ENCODE measurements around the gene LSAMP. TPM values are rescaled to one million over a fixed set of nuclear protein-coding genes. Genes with fewer than 3 reads are reported as not detected.

LSAMP gene
- total and polyA plus RNA-seq, 2 donors (not counting 3 experiments of a cell fraction or from before 2014, with no cell fraction given), result not detected

DNA sequence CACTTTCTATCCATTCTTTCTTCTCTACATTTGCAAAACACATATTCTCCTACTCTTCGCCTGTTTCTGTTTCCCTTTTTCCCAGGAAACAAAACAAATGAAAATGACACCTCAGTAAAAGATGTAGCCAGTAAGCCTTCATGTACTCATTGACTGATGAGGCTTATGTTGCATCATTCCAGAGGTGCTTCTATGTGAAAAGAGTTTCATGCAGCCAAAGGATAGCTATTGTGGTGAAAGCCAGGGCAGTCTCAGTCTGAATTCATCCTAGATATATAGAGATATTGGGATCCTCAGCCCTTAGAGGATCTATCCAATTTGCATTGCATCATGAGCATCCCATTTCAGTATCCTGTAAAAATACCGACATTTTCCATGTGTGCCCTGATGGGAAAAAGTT is 554.7 kb downstream of the LSAMP start:
- ChIA-PET CTCF (no interaction called here), POLR2A (no interaction called here)
- TF ChIP-seq POLR2AphosphoS5 (IDR thresholded peaks at IDR 0.05; ENCODE audit: insufficient read depth, low read depth, low read length) (no peak), GATA2 (IDR thresholded peaks at IDR 0.05; ENCODE audit: insufficient read depth, insufficient read length, low read depth, low read length) (no peak), POLR2A (IDR thresholded peaks at IDR 0.05; ENCODE audit: low read depth, low read length) (no peak), MYC (IDR thresholded peaks at IDR 0.05; ENCODE audit: low read depth, low read length) (no peak), EZH2 (IDR thresholded peaks at IDR 0.05; ENCODE audit: borderline replicate concordance, low read depth, low read length, severe bottlenecking) (no peak), JUN (IDR thresholded peaks at IDR 0.05; ENCODE audit: borderline replicate concordance, insufficient read depth, insufficient read length, low read depth) (no peak), FOS (IDR thresholded peaks at IDR 0.05; ENCODE audit: borderline replicate concordance, insufficient read depth, low read length) (no peak)
- TF ChIP-seq, protein P1, sequence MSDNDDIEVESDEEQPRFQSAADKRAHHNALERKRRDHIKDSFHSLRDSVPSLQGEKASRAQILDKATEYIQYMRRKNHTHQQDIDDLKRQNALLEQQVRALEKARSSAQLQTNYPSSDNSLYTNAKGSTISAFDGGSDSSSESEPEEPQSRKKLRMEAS (IDR thresholded peaks at IDR 0.05; ENCODE audit: insufficient read depth, insufficient read length), result no peak
- TF ChIP-seq, protein P2, sequence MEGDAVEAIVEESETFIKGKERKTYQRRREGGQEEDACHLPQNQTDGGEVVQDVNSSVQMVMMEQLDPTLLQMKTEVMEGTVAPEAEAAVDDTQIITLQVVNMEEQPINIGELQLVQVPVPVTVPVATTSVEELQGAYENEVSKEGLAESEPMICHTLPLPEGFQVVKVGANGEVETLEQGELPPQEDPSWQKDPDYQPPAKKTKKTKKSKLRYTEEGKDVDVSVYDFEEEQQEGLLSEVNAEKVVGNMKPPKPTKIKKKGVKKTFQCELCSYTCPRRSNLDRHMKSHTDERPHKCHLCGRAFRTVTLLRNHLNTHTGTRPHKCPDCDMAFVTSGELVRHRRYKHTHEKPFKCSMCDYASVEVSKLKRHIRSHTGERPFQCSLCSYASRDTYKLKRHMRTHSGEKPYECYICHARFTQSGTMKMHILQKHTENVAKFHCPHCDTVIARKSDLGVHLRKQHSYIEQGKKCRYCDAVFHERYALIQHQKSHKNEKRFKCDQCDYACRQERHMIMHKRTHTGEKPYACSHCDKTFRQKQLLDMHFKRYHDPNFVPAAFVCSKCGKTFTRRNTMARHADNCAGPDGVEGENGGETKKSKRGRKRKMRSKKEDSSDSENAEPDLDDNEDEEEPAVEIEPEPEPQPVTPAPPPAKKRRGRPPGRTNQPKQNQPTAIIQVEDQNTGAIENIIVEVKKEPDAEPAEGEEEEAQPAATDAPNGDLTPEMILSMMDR (IDR thresholded peaks at IDR 0.05; ENCODE audit: extremely low read depth in 1 of 2, insufficient read depth in 1 of 2, low read depth in 1 of 2, low read length in 2 of 2), result no peak
- Histone ChIP-seq H2AFZ (ENCODE audit: low read depth, low read length) (no peak overlapping the region), H3K27me3 (ENCODE audit: control insufficient read depth in 2 of 2, insufficient read depth in 2 of 2, low read length in 2 of 2) (no peaks in the 10 kb centered on the region), H3K36me3 (ENCODE audit: control insufficient read depth in 2 of 2, extremely low read depth in 1 of 2, insufficient read depth in 2 of 2, low read length in 2 of 2) (no peaks in the 10 kb centered on the region), H3K4me3 (replicated peaks in 1 of 3; ENCODE audit: insufficient read depth in 1 of 3, low read depth in 1 of 3, low read length in 3 of 3) (no peak overlapping the region), H3K27ac (ENCODE audit: insufficient read depth, low read depth, low read length) (no peak overlapping the region), H3K9me3 (replicated peaks; ENCODE audit: control insufficient read depth, insufficient read depth, low read length) (no peaks in the 10 kb centered on the region), H3K9ac (replicated peaks; ENCODE audit: extremely low read depth, insufficient read depth, low read length) (no peak overlapping the region), H4K20me1 (replicated peaks; ENCODE audit: control insufficient read depth, extremely low read depth, insufficient read depth, low read length) (no peaks in the 10 kb centered on the region), H3K9me1 (replicated peaks; ENCODE audit: control insufficient read depth, extremely low read depth, insufficient read depth, low read length) (no peaks in the 10 kb centered on the region), H3K4me1 (ENCODE audit: control insufficient read depth, extremely low read depth, insufficient read depth, low read length) (no peaks in the 10 kb centered on the region), H3K4me2 (ENCODE audit: insufficient read depth, low read length) (no peak overlapping the region), H3K79me2 (ENCODE audit: control insufficient read depth, insufficient read depth, low read length) (no peaks in the 10 kb centered on the region)
- intact Hi-C loops (cut with micrococcal nuclease) (no loop called here), dilution Hi-C loops (cut with MboI; ENCODE audit: extremely low pct_ligation_motif_present, low sequenced_read_pairs) (no loop called here)
- no TSS peak for BruUV-seq (replicated peaks)
- FAIRE-seq (no peak), DNase-seq (ENCODE audit: low read depth, low spot score) (no peak)
